GM10248 (cell line): ENCODE data around the gene CRYBG3.

Experiments used
- CTCF ChIA-PET: fragments of 300-600 bp; sonication (Branson Sonifier 250); formaldehyde crosslinking; extraction: SDS; loops from one replicate; lab custom pipeline; 2021; ENCODE audit warnings: antibody characterized with exemption; lab: Yijun Ruan, JAX
- POLR2A ChIA-PET: fragments of 350-650 bp; sonication (Branson Sonifier 250); formaldehyde crosslinking; extraction: SDS; loops from one replicate; lab custom pipeline; 2020; ENCODE audit warnings: antibody characterized with exemption; lab: Yijun Ruan, JAX
- DNase-seq: peaks from one replicate; pipeline ENCODE4 v3.0.0; 2012; ENCODE audit errors: extremely low spot score
- TF ChIP-seq, protein P1 (sequence below): IDR thresholded peaks from 2 replicates; pipeline ENCODE4 v1.5.1; 2012; ENCODE audit warnings: mild to moderate bottlenecking, low read depth; ENCODE audit errors: extremely low read depth, missing control alignments, control extremely low read depth

CRYBG3 gene

DNA sequence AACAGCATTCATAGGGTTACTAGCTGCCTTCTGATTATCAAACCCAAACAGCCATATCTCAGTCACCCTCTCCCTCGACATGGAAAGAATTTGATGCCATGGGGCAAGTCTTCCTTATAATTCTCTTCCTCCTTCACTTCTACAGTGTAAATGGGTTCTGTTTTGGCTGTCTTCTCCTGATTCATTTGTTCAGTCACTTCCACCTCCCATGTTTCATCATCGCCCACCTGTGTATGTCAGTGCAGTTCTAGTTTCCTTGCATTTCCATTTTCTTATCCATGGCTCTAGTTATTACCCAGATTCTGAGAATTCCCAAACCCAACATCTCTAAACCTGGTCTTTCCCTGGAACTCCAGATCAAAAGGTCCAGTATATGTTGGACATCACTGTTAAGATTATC, 109.4 kb downstream of the CRYBG3 start:
- ChIA-PET POLR2A (no interaction called here), CTCF (no interaction called here)
- DNase-seq = no peak
- TF ChIP-seq, protein P1, sequence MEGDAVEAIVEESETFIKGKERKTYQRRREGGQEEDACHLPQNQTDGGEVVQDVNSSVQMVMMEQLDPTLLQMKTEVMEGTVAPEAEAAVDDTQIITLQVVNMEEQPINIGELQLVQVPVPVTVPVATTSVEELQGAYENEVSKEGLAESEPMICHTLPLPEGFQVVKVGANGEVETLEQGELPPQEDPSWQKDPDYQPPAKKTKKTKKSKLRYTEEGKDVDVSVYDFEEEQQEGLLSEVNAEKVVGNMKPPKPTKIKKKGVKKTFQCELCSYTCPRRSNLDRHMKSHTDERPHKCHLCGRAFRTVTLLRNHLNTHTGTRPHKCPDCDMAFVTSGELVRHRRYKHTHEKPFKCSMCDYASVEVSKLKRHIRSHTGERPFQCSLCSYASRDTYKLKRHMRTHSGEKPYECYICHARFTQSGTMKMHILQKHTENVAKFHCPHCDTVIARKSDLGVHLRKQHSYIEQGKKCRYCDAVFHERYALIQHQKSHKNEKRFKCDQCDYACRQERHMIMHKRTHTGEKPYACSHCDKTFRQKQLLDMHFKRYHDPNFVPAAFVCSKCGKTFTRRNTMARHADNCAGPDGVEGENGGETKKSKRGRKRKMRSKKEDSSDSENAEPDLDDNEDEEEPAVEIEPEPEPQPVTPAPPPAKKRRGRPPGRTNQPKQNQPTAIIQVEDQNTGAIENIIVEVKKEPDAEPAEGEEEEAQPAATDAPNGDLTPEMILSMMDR = no peak

DNA sequence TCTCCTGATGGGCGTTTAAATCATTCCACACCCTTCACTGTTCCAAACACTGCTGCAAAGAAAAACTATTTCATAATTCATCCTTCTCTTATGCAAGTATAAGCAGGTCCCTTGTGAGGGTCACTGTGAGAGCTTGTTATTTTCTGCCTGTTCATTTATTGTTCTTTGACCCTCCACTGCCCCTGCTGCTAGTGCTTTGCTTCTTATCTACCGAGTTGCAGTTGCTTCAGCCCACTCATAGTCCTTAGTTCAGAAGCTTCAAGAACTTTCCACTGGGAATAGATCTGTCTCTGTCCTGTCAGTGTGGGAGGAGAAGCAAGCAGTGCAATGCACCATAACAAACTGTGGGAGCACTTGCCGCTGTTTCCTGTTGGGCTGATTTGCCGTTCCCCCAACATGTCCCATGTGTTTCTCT, 110.6 kb downstream of the CRYBG3 start:
- TF ChIP-seq, protein P1 = no peak
- CTCF ChIA-PET = interaction anchor here (1.0 to 1.7 kb wide), 3 partner anchors 8 to 18 kb away, joined by 3 to 6 read pairs (median 4); no protein-coding TSS in a partner anchor
- no peak for DNase-seq
- POLR2A ChIA-PET = no interaction called here

DNA sequence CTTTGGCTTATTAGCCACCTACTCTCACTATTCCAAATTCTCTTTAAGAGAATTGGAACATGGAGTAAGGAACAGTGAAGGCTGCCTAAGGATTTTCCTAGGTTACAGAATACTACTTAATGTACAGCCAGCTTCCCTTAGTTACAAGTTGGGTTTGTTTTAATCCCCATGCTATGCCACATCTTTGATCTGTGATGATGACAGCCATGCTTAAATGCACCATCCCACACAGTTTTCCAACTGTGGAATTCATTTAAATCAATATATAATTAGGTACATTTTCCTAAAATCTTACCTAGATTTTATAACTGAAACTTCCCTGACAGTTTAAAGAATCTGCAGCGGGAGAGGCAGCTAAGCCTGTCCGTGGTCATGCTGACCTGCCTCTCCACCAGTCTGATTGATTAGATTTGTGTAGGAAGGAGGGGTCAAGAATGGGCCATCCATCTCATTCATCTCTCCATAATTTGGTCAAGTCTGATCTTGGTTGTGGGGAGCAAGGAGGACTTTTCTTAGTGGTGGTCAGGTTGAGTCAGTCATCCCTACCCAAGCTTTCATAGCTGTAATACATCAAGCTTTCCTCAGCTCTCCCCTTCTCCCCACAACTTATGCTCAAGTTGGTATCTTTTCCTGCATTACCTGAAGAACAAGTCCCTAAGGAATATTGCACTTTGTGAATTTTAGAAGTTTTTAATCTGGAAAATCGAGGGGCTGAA, 113.3 kb downstream of the CRYBG3 start:
- TF ChIP-seq, protein P1 = no peak
- no peak for DNase-seq
- ChIA-PET CTCF (interaction anchor here (1.2 to 2.9 kb wide), 3 partner anchors 10 to 28 kb away, joined by 3 to 13 read pairs (median 6); no protein-coding TSS in a partner anchor), POLR2A (no interaction called here)

DNA sequence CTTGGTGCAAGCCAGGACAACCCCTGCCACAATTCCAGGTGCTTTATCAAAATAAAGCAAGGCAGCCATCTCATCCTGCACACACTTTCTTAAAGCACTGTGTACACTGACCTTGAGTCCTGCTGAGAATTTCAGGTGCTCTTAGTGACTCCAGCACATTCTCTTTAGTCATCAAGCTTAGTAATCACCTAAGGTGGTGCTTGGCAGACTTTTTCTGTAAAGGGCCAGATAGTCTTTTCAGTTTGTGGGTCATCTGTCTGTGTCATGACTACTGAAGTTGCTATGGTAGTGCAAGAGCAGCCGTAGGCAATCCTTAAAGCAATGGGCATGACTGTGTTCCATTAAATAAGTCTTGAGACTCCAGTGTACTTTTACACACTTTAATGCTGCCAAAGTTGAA, 114.0 kb downstream of the CRYBG3 start:
- no peak for DNase-seq
- ChIA-PET CTCF (interaction anchor here (1.4 to 2.9 kb wide), 3 partner anchors 11 to 19 kb away, joined by 3 to 13 read pairs (median 6); no protein-coding TSS in a partner anchor), POLR2A (no interaction called here)
- TF ChIP-seq, protein P1 = no peak

DNA sequence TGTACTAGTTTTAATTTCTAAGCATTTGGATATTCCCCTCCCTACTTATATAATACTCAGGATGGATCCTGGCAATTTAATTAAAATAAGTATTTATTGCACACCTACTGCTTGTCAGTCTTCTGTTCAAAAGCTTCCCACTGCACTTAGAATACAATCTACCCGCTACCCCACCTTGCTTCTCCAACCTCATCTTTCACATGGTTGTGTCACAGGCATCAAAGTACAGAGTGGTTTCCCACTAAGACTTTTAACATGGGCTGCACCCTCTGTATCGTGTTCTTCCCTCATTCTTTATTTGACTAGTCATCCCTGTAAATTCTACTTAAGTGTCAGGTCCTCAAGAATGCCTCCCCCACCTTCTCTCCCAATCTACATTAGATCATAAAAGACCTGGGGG, 115.4 kb downstream of the CRYBG3 start:
- TF ChIP-seq, protein P1 = no peak
- ChIA-PET CTCF (interaction anchor here (0.7 to 1.2 kb wide), 2 partner anchors 13 to 24 kb away, joined by 3 read pairs; no protein-coding TSS in a partner anchor), POLR2A (no interaction called here)
- DNase-seq = no peak

DNA sequence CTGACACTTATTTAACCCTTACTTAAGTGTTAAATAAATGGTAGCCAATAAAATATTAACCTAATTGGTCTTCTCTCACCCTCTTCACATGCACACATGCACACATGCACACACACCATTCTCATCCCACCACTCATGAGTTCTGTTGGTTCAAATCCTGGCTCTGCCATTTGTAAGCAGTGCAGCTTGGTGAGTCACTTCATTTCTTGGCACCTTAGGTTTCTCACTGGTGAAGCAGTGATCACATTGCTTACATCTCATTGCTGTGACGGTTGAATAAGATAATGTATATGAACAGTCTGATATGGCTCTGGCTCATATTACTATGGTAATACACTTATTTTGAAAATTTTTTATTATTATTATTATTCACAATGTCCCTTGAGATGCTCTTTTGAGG, 116.6 kb downstream of the CRYBG3 start:
- ChIA-PET POLR2A (no interaction called here), CTCF (interaction anchor here (1.3 to 1.4 kb wide), 2 partner anchors 9 to 59 kb away, joined by 3 read pairs; no protein-coding TSS in a partner anchor)
- no peak for DNase-seq
- TF ChIP-seq, protein P1 = no peak
